ENCODE results near the gene RNASE8. TPM values are rescaled to one million over a fixed set of nuclear protein-coding genes. Genes with fewer than 3 reads are reported as not detected.

RNASE8 gene
- total RNA-seq, 1 donor from 2014 or later, result not detected

GRCh38 chr14:21043974-21044618, 13.5 kb upstream of the RNASE8 start:
- DNase-seq (ENCODE audit: low spot score), result no peak
- intact Hi-C loops (cut with DNase I), result loop anchor here (1.0 to 5.0 kb wide), 2 partner anchors 20 to 187 kb away; no protein-coding TSS in a partner anchor

DNA sequence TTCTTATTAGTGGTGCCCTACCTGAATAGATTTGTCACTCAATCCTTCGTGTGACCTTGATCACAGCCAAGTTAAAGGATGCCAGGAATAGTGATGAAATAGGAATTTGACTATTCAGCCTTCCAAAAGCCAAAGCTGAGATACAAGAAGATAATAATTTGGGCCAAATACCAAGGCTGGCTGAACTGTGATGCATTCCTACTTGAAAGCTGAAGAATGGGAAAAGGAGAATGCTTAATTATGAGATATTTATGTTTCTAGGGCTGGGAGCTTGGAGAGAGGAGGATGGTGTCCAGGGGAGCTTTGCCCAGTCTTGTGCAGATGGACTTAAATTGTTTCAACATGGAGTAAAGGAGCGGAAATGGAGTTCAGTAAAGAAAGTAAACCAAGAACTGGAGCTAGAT, 10.2 kb upstream of the RNASE8 start:
- intact Hi-C loops (cut with DNase I), result no loop called here
- no peak for DNase-seq (ENCODE audit: low spot score)

DNA sequence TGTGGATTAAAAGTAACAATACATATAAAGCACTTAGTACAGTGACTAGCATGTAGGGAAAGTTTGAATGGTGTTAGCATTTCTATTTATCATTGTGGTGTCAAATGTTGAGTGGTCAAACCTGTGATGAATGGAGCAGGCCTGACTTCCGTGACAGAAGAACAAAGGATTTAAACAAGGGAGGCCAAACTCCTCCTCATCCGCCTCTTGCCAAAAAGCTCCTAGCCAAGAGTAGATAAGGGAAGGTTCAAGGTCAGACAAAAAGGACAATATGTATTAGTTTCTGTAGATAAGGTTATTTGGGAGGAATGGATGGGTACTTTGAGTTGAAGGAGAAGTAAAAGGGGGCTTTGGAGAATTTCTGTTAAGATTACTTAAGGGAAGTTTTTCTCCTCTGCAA, 9.0 kb upstream of the RNASE8 start:
- no peak for DNase-seq (ENCODE audit: low spot score)
- intact Hi-C loops (cut with DNase I), result no loop called here

GRCh38 chr14:21049271-21049673, 8.3 kb upstream of the RNASE8 start:
- DNase-seq (ENCODE audit: low spot score), result no peak
- intact Hi-C loops (cut with DNase I), result no loop called here

GRCh38 chr14:21050597-21050996, 7.0 kb upstream of the RNASE8 start:
- intact Hi-C loops (cut with DNase I), result no loop called here
- DNase-seq (ENCODE audit: low spot score), result no peak

DNA sequence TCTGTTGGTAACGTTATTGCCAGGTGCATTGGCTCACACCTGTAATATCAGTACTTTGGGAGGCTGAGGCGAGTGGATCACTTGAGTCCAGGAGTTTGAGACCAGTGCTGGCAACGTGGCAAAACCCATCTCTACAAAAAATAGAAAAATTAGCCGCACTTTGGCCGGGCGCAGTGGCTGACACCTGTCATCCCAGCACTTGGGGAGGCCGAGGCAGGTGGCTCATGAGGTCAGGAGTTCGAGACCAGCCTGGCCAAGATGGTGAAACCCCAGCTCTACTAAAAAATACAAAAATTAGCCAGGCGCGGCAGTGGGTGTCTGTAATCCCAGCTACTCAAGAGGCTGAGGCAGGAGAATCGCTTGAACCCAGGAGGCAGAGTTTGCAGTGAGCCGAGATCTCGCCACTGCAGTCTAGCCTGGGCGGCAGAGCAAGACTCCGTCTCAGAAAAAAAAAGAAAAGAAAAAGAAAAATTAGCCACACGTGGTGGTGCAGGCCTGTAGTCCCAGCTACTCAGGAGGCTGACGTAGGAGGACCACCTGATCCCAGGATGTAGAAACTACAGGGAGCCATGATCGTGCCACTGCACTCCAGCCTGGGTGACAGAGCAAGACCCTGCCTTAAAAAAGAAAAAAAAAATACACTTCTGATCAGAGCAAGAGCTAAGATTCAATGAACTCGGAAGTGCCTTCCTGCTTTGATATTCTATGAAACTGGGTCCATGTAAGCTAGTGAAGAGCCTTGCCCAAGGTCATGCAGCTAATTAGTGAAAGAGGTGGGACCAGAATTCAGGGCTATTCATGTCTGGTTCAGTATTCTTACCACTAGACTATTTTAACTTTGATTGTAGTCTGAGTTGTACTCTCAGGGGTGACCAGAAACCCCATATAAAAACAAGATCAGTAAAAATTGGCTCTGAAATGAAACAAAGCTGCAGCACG, 4.2 kb upstream of the RNASE8 start:
- intact Hi-C loops (cut with DNase I), result no loop called here
- DNase-seq (ENCODE audit: low spot score), result no peak

DNA sequence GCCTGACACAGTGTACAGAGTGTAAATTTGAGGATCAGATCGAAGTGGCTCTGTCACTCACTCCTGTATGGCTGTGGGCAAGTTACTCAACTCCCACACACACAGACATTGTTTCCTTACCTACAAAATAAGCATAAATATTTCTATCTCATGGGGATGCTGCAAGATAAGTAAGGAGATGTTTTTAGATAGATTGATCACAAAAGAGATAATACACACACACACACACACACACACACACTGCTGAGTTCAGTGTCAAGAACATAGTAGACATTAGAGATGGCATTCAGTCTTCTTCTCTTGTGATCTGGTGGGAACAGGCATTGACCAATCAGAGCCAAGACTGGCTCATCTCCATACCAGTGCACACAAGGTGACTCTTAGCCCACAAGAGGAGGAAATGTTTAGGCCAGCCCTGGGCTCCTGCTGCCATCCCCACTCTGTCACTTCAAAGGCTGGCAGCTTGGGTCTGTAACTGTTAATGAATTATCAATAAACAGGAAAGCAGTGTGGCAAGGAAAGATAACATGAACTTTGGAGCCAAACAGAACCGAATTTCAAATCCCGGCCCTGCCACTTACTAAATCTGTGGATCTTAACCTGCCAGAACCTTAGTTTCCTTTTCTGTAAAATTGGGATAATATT, 3.4 kb upstream of the RNASE8 start:
- intact Hi-C loops (cut with DNase I), result no loop called here
- no peak for DNase-seq (ENCODE audit: low spot score)

GRCh38 chr14:21054768-21055145, 2.9 kb upstream of the RNASE8 start:
- no peak for DNase-seq (ENCODE audit: low spot score)
- intact Hi-C loops (cut with DNase I), result no loop called here

GRCh38 chr14:21055432-21056117, 2.0 kb upstream of the RNASE8 start:
- intact Hi-C loops (cut with DNase I), result no loop called here
- DNase-seq (ENCODE audit: low spot score), result no peak

- no peak for DNase-seq (ENCODE audit: low spot score)
- intact Hi-C loops (cut with DNase I), result no loop called here
Observed at GRCh38 chr14:21056520-21057163, 980 bp upstream of the RNASE8 start.

GRCh38 chr14:21058903-21059302, 1.3 kb downstream of the RNASE8 start:
- no peak for DNase-seq (ENCODE audit: low spot score)
- intact Hi-C loops (cut with DNase I), result no loop called here

- intact Hi-C loops (cut with DNase I), result no loop called here
- no peak for DNase-seq (ENCODE audit: low spot score)
Observed at GRCh38 chr14:21059842-21060613, 2.4 kb downstream of the RNASE8 start.

GRCh38 chr14:21060614-21061346, 3.2 kb downstream of the RNASE8 start:
- intact Hi-C loops (cut with DNase I), result no loop called here
- DNase-seq (ENCODE audit: low spot score), result no peak

DNA sequence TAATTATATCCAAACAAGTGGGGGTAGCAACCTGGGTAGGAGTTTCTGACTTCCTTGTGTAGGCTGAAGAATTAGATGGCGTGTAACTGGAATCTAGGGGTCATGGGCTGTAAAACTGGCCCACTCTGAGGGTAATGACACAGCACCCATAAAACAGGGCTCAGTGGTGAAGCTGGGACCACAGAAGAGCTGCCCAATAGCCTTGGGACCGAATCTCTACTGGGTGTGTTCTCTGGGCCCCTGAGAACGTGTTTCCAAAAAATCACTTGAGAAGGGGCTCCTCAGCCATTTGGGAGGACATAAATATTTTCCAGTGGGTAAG, 3.7 kb downstream of the RNASE8 start:
- no peak for DNase-seq (ENCODE audit: low spot score)
- intact Hi-C loops (cut with DNase I), result no loop called here

DNA sequence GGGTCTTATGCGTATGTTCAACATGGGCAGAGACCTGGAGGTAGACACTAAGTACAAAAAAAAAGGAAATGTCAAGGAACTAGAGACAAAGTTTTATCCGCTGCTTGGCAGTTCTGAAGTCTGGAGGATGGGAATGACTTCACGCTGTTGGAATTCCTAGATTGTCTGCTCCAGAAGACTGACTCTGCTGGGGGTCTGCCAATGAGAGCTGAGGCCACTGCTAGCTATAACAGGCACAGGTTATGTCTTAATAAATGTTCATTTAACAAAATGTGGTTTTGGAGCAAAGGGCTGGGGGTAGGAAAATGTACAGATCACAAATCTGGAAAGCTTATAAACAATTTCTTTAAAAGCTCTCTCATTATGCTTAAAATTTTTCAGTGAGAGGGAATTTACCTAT, 5.9 kb downstream of the RNASE8 start:
- DNase-seq (ENCODE audit: low spot score), result no peak
- intact Hi-C loops (cut with DNase I), result no loop called here

DNA sequence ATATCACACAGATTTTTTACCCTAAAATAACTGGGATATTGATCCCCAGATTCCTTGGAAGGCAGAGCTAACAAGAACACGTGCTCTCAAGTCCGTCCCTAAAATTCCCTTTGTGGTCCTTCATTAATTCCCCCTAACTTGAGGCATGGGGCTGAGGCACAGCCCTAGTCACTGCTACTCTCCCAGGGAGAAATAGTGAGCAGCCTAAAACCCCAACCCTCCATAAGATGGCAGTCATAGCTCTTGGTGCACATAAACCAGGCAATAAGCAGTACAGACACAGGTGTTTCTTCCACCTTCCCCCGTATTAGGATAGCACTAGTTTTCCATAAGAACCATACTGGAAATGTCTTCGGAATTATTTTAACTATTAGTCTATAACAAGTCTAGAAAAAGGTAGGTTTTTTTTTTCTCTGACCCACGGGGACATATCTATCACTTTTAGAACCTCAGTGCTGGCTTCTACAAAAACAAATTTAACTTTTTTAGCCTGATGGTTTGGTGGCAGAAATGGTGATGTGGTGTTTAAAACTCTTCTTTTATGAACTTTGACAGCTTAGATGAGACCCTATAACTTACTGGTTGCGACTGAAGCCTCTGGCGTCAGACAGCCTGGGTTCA, 9.4 kb downstream of the RNASE8 start:
- intact Hi-C loops (cut with DNase I), result no loop called here

DNA sequence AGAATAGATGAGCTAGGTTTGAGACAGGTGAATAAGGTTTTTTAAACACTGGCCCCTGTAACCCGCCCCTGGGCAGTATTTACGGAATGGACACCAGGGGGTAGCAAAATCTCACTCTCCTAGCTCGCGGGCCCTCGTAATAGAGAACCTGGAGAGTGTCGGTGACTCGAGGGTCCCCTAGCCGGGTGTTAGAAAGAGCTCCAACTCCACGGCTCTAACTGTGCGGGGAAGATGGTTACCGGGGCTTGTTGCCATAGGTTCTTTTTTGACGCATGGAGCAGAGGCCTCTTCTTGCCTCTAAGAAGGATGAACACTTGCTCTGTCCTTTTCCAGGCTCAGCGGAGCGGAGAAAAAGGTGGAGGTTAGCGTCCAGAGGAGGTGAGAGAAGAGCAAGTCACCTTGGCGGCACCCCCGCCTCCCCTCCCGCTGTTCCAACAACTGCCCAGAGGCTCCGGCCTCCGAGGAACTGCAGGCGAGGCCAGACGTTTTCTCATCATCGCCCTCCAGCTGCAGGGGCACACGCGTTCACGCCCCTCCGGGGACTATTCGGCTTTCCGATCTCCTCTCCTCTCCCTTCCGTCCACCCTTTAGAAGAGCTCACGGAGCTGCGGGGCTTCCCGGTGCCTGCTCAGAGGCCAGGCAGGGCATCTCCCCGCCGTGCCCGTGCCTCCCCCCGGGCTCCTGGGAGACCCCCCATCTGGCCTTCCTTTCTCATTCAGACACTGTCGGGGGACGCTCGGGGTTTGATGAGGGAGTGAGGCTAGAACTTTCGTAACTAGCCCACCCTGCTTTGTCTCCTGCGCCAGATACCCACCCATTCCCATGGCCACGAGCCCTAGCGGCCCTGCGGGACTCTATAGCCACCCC, 11.1 kb downstream of the RNASE8 start:
- DNase-seq (ENCODE audit: low spot score), result no peak
- intact Hi-C loops (cut with DNase I), result loop anchor here (1.0 kb wide), 1 partner anchor 36 kb away; no protein-coding TSS in a partner anchor

More for the DNA sequence above, 9.4 kb downstream of the RNASE8 start:
- no peak for DNase-seq (ENCODE audit: low spot score)
